Naive B cell (primary cell): ENCODE data around the gene MOBP. TPM values are rescaled to one million over a fixed set of nuclear protein-coding genes. Genes with fewer than 3 reads are reported as not detected.
A peak's percentile ranks its signal among the peaks of the same experiment; 100 is the strongest.

Source experiments
- ATAC-seq, 2 donors: fragments of 150-1000 bp; cut with Tn5 transposase; 2 replicates each; pipeline ENCODE4 v1.10.0; 2021; ENCODE audit warnings: low read depth in 2 of 2, mild to moderate bottlenecking in 2 of 2, moderate library complexity in 2 of 2
- DNase-seq: peaks from one replicate; pipeline ENCODE4 v3.0.0; 2022
- H3K27ac Mint-ChIP-seq, 6 donors: one replicate each; pipeline ENCODE4 v1.8.0; 2020 to 2022; ENCODE audit warnings: mild to moderate bottlenecking in 6 of 6, mixed read lengths in 6 of 6, moderate library complexity in 5 of 6, inconsistent platforms in 2 of 6
- H3K27me3 Mint-ChIP-seq, 3 donors: one replicate each; pipeline ENCODE4 v1.8.0; 2021 to 2022; ENCODE audit warnings: mixed read lengths in 3 of 3, mild to moderate bottlenecking in 1 of 3
- H3K36me3 Mint-ChIP-seq, 2 donors: one replicate each; pipeline ENCODE4 v1.8.0; 2020 to 2022; ENCODE audit warnings: mixed read lengths in 2 of 2, inconsistent platforms in 1 of 2, mild to moderate bottlenecking in 1 of 2
- H3K4me1 Mint-ChIP-seq, 3 donors: one replicate each; pipeline ENCODE4 v1.8.0; 2020 to 2022; ENCODE audit warnings: mixed read lengths in 3 of 3, inconsistent platforms in 1 of 3, mild to moderate bottlenecking in 1 of 3, moderate library complexity in 1 of 3
- H3K4me3 Mint-ChIP-seq, 8 donors: one replicate each; pipeline ENCODE4 v1.8.0; 2020 to 2022; ENCODE audit warnings: mild to moderate bottlenecking in 8 of 8, mixed read lengths in 8 of 8, moderate library complexity in 8 of 8, inconsistent platforms in 2 of 8
- H3K9me3 Mint-ChIP-seq, 7 donors: one replicate each; pipeline ENCODE4 v1.8.0; 2020 to 2022; ENCODE audit warnings: mixed read lengths in 7 of 7, mild to moderate bottlenecking in 5 of 7, inconsistent platforms in 2 of 7, moderate library complexity in 1 of 7
- polyA plus RNA-seq, 6 donors: library from polyadenylated mRNA; unstranded; fragments of 300-500 nt; fragmentation: Illumina TruSeq; gene quantifications; one replicate each; pipeline ENCODE4 v1.2.3, GENCODE V29; 2021; ENCODE audit warnings: low read depth in 6 of 6

Gene MOBP
- polyA plus RNA-seq, 6 donors from 2014 or later: not detected

DNA sequence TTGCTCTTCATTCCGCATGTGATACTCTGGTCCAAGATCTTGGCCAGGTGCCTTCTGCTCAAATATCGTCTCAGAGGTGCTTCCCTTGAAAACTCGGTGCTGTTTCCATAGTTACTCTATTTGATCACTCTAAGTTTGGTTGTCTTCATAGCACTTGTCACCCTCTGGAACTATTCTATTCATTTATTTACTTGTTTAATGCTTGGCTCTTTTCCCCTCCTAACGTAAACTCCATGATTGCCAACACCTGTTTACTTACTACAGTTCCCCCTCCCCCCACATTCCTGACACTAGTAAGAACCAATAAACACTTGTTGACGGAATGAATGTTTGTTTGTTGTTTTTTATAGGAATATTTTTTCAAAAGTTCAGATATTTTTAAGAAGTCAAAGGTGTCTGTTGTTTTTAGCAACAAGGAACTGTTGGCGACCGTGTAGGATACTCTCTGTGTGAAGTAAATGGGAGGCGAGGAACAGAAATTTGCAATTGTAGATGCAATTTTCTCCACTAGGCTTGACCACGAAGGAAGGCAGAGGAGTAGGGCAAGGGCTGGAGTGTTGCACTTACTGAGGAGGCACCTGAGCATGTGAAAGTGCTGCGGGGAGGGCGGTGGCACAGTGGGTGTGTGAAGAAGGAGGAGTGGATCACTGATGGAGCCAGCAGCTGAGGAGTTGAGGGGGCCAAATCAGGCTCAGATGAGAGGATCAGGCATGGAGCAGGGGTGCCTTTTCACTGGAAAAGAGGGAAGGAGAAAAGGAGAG, 48.4 kb downstream of the MOBP start:
- peaks cover 10 to 38% (median 36%) of the 10 kb centered on the region in 3 donors for H3K27me3 Mint-ChIP-seq
- ATAC-seq: no peak
- H3K36me3 Mint-ChIP-seq: no peaks in the 10 kb centered on the region
- peaks cover 0 to 1% (median 0%) of the 10 kb centered on the region in 7 donors for H3K9me3 Mint-ChIP-seq
- peak overlapping the region in 1 of 6 donors; percentile 57 for H3K27ac Mint-ChIP-seq
- DNase-seq: no peak
- no peaks in the 10 kb centered on the region for H3K4me1 Mint-ChIP-seq
- H3K4me3 Mint-ChIP-seq: no peak overlapping the region

- peaks cover 0 to 7% (median 2%) of the 10 kb centered on the region in 7 donors for H3K9me3 Mint-ChIP-seq
- DNase-seq (no peak), ATAC-seq (no peak)
- no peaks in the 10 kb centered on the region for H3K36me3 Mint-ChIP-seq
- H3K4me3 Mint-ChIP-seq: no peak overlapping the region
- no peaks in the 10 kb centered on the region for H3K4me1 Mint-ChIP-seq
- H3K27ac Mint-ChIP-seq: no peak overlapping the region
- peaks cover 10 to 38% (median 28%) of the 10 kb centered on the region in 3 donors for H3K27me3 Mint-ChIP-seq
Measured at GRCh38 chr3:39519103-39519502, 51.6 kb downstream of the MOBP start.

DNA sequence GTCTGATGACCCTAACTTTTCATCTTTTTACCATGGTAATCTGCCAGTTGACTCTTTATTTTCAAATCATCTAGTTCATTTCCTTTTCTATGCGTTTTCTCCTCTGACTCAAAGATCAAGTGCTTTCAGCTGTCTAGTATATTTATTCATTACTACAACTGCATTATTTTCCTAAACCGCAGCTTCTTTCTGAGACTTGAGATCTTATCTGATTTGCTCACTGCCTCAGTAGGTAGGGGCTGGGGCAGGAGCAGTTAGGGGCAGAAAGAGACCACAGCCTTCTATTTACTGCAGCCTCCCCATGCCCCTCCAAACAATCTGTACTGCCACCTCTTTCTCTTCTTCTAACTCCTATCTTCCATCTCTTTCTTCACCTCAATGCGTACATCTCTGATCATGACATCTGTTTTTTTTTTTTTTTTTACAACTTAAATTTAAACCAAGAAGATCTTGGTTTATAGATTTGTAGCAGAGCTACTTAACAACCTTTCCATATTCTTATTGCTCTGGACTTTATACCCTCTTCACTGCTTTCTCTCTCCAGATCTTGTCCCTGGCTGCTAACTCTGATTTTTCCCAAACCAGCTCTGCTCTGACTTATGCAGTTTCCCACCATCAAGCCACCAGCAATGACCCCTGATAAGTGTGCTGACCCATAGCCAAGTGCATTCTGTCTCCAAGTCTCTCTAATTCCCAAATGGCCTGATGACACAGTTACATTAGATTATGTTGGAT, 52.2 kb downstream of the MOBP start:
- DNase-seq: no peak
- ATAC-seq: no peak
- H3K27ac Mint-ChIP-seq: no peak overlapping the region
- H3K36me3 Mint-ChIP-seq: no peaks in the 10 kb centered on the region
- H3K4me3 Mint-ChIP-seq: no peak overlapping the region
- H3K27me3 Mint-ChIP-seq: peaks cover 10 to 34% (median 23%) of the 10 kb centered on the region in 3 donors
- peaks cover 3 to 13% (median 7%) of the 10 kb centered on the region in 7 donors for H3K9me3 Mint-ChIP-seq
- H3K4me1 Mint-ChIP-seq: no peaks in the 10 kb centered on the region

GRCh38 chr3:39521456-39521855, 54.0 kb downstream of the MOBP start:
- peaks cover 8 to 22% (median 12%) of the 10 kb centered on the region in 7 donors for H3K9me3 Mint-ChIP-seq
- DNase-seq (no peak), ATAC-seq (no peak)
- peaks cover 15 to 17% (median 15%) of the 10 kb centered on the region in 3 donors for H3K27me3 Mint-ChIP-seq
- no peaks in the 10 kb centered on the region for H3K4me1 Mint-ChIP-seq
- peaks cover 0 to 9% of the 10 kb centered on the region in 2 donors for H3K36me3 Mint-ChIP-seq
- H3K4me3 Mint-ChIP-seq: no peak overlapping the region
- H3K27ac Mint-ChIP-seq: no peak overlapping the region

GRCh38 chr3:39524107-39524506, 56.6 kb downstream of the MOBP start:
- H3K4me3 Mint-ChIP-seq: no peak overlapping the region
- peak overlapping the region in 1 of 6 donors; percentile 5 for H3K27ac Mint-ChIP-seq
- peaks cover 0 to 9% of the 10 kb centered on the region in 2 donors for H3K36me3 Mint-ChIP-seq
- no peaks in the 10 kb centered on the region for H3K4me1 Mint-ChIP-seq
- ATAC-seq: no peak
- peaks cover 16 to 25% (median 19%) of the 10 kb centered on the region in 3 donors for H3K27me3 Mint-ChIP-seq
- no peak for DNase-seq
- peaks cover 7 to 22% (median 12%) of the 10 kb centered on the region in 7 donors for H3K9me3 Mint-ChIP-seq

DNA sequence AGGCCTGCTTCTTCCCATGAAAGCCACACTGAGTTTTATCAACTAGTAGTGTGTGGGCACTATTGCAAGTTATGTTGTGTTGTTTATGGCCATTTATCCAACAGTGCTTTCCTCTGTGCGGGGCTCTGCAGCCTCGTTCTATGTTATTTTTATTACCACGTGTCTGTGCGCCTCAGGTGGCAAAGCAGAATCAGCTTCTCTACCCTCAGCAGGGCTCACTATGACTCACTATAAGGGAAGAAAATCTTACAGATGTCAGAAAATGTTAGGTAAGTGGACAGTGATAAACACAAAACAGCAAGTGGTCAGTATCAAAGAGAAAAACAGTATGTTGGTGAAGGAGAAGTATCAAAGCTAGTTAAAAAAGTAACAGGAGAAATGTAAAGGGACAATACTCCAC, 61.4 kb downstream of the MOBP start:
- Mint-ChIP-seq H3K27ac (no peak overlapping the region), H3K36me3 (peaks cover 0 to 9% of the 10 kb centered on the region in 2 donors), H3K4me3 (no peak overlapping the region), H3K4me1 (no peaks in the 10 kb centered on the region), H3K27me3 (peaks cover 12 to 25% (median 21%) of the 10 kb centered on the region in 3 donors), H3K9me3 (peaks cover 7 to 18% (median 8%) of the 10 kb centered on the region in 7 donors)
- no peak for ATAC-seq
- DNase-seq: no peak

DNA sequence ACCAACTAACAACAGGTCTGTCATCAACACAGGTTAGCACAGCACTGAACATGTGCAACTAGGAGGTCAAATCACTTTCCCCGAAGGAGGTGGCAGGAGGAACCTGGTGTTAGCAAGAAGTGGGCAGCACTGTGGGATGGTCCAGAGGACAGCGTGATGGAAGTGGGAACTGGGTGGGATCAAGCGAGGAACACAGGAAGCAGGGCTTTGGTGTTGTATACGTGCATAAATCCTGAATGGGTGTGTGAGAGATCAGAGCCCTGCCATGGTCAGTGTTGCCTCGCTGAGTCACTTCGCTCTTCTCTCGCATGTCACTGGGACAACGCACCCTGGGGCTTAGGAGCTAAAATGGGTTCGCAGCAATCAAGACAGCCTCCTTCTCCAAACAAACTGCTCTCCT, 62.1 kb downstream of the MOBP start:
- ATAC-seq (no peak), DNase-seq (no peak)
- H3K4me3 Mint-ChIP-seq: no peak overlapping the region
- H3K36me3 Mint-ChIP-seq: peaks cover 0 to 9% of the 10 kb centered on the region in 2 donors
- peaks cover 12 to 25% (median 21%) of the 10 kb centered on the region in 3 donors for H3K27me3 Mint-ChIP-seq
- no peak overlapping the region for H3K27ac Mint-ChIP-seq
- H3K9me3 Mint-ChIP-seq: peaks cover 3 to 11% (median 6%) of the 10 kb centered on the region in 7 donors
- H3K4me1 Mint-ChIP-seq: no peaks in the 10 kb centered on the region

DNA sequence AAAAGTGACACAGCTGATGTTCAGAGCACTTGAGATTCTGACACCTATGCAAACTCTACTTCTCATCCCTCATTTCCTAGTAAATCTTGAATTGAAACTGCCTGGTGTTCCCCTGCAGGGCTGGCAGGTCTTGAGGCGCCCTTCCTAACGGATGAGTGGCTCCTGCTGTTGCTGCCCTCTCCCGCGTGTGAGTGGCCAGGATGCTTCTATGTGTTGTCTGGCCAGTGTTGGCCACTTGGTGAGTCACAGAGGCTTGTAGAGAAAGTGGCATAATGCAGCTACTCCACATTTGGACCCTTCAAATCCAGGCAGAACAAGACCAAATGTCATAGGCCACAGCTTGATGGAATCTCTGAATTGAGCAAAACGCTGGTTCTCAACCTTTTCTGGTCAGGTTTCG, 63.6 kb downstream of the MOBP start:
- Mint-ChIP-seq H3K27ac (no peak overlapping the region), H3K9me3 (no peaks in the 10 kb centered on the region), H3K4me3 (no peak overlapping the region), H3K27me3 (peaks cover 21 to 25% (median 21%) of the 10 kb centered on the region in 3 donors), H3K36me3 (no peaks in the 10 kb centered on the region), H3K4me1 (no peaks in the 10 kb centered on the region)
- DNase-seq (no peak), ATAC-seq (no peak)

GRCh38 chr3:39531665-39532064, 64.2 kb downstream of the MOBP start:
- no peak for DNase-seq

DNA sequence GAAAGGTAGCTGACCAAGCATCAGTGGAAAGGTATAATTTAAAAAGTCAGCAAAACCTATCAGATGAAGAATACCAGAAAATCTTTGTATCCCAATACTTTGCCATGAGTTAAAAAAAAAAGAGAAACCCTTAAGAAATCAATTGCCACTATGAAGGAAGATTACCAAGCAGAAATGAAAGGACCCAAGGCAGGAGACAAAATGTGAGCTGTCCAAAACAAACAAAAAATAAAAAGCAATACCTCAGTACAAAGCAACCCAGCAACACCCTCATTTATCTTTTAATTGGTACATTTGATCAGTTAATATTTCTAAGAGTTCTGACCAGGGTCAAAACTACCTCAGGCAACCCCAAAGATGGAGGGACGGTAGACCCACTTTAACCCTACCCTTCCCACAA, 65.3 kb downstream of the MOBP start:
- Mint-ChIP-seq H3K9me3 (no peaks in the 10 kb centered on the region), H3K4me3 (no peak overlapping the region), H3K4me1 (no peaks in the 10 kb centered on the region), H3K27ac (no peak overlapping the region), H3K36me3 (no peaks in the 10 kb centered on the region), H3K27me3 (peaks cover 17 to 22% (median 21%) of the 10 kb centered on the region in 3 donors)
- DNase-seq (no peak), ATAC-seq (no peak)

More at GRCh38 chr3:39531665-39532064, 64.2 kb downstream of the MOBP start:
- Mint-ChIP-seq H3K9me3 (no peaks in the 10 kb centered on the region), H3K4me3 (no peak overlapping the region), H3K36me3 (no peaks in the 10 kb centered on the region), H3K27me3 (peaks cover 21 to 25% (median 21%) of the 10 kb centered on the region in 3 donors), H3K4me1 (no peaks in the 10 kb centered on the region), H3K27ac (no peak overlapping the region)
- no peak for ATAC-seq

- Mint-ChIP-seq H3K27ac (no peak overlapping the region), H3K4me1 (no peaks in the 10 kb centered on the region), H3K4me3 (no peak overlapping the region), H3K36me3 (no peaks in the 10 kb centered on the region), H3K27me3 (peaks cover 15 to 21% (median 18%) of the 10 kb centered on the region in 3 donors), H3K9me3 (no peaks in the 10 kb centered on the region)
- no peak for ATAC-seq
- no peak for DNase-seq
Measured at GRCh38 chr3:39533226-39533625, 65.7 kb downstream of the MOBP start.

GRCh38 chr3:39540162-39540921, 72.9 kb downstream of the MOBP start:
- H3K9me3 Mint-ChIP-seq: peaks cover 0 to 4% (median 0%) of the 10 kb centered on the region in 7 donors
- peaks cover 0 to 3% of the 10 kb centered on the region in 2 donors for H3K36me3 Mint-ChIP-seq
- no peak overlapping the region for H3K27ac Mint-ChIP-seq
- ATAC-seq: no peak
- no peaks in the 10 kb centered on the region for H3K4me1 Mint-ChIP-seq
- no peak for DNase-seq
- H3K4me3 Mint-ChIP-seq: no peak overlapping the region
- peaks cover 6 to 12% (median 6%) of the 10 kb centered on the region in 3 donors for H3K27me3 Mint-ChIP-seq

DNA sequence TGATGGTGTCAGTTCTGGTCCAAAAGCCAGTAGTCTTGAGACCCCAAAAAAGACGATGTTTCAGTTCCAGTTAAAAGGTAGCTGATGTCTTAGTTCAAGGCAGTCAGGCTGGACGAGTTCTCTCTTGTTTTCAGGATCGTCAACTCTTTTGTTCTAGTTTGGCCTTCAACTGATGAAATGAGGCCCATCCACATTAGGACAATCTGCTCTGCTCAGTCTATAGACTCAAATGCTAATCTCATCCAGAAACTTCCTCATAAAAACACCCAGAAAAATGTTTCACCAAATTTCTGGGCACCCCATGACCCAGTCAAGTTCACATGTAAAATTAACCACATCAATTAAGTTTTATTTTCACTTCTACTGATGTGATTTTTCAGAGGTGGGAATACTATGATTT, 74.0 kb downstream of the MOBP start:
- Mint-ChIP-seq H3K4me3 (no peak overlapping the region), H3K27me3 (peaks cover 0 to 8% (median 6%) of the 10 kb centered on the region in 3 donors), H3K36me3 (peaks cover 0 to 3% of the 10 kb centered on the region in 2 donors), H3K9me3 (peaks cover 0 to 4% (median 0%) of the 10 kb centered on the region in 7 donors), H3K27ac (no peak overlapping the region), H3K4me1 (no peaks in the 10 kb centered on the region)
- DNase-seq: no peak
- no peak for ATAC-seq
